Thyroid gland (tissue), 4 donors: ENCODE results near the gene DQX1. TPM values are rescaled to one million over a fixed set of nuclear protein-coding genes. Genes with fewer than 3 reads are reported as not detected.

ENCODE experiments used
- DNase-seq, 2 donors: peaks; one replicate each; pipeline ENCODE4 v3.0.0-alpha.2; 2019
- H3K27ac ChIP-seq, 3 donors: fragments of 200-600 bp; sonication (generic); 1 replicate in 2 of 3; 2 replicates in 1 of 3; pipeline ENCODE4 v1.5.1; 2016 to 2019; ENCODE audit warnings: mild to moderate bottlenecking in 1 of 3, moderate library complexity in 1 of 3
- H3K27me3 ChIP-seq: fragments of 200-600 bp; sonication (generic); one replicate; pipeline ENCODE4 v1.5.1; 2019
- H3K36me3 ChIP-seq, 2 donors: fragments of 200-600 bp; sonication (generic); one replicate each; pipeline ENCODE4 v1.5.1; 2016 to 2019
- H3K4me1 ChIP-seq, 2 donors: fragments of 200-600 bp; sonication (generic); one replicate each; pipeline ENCODE4 v1.5.1; 2017 to 2019
- H3K4me3 ChIP-seq, 3 donors: fragments of 200-600 bp; sonication (generic); replicated peaks in 1 of 3; 1 replicate in 2 of 3; 2 replicates in 1 of 3; pipeline ENCODE4 v1.5.1; 2016; ENCODE audit warnings: mild to moderate bottlenecking in 1 of 3
- H3K9me3 ChIP-seq: fragments of 200-600 bp; sonication (generic); one replicate; pipeline ENCODE4 v1.5.1; 2017
- CTCF ChIP-seq, 6 experiments: fragments of 200-600 bp in 3 of 6; fragments of 450-650 bp in 3 of 6; sonication (generic) in 3 of 6; IDR thresholded peaks; one replicate each; pipeline ENCODE4 v1.5.1; 2016 to 2019; ENCODE audit warnings: antibody characterized with exemption in 6 of 6, mild to moderate bottlenecking in 2 of 6, inconsistent platforms in 1 of 6, moderate library complexity in 1 of 6
- POLR2A ChIP-seq, 2 donors: fragments of 450-650 bp; IDR thresholded peaks; one replicate each; pipeline ENCODE4 v1.6.1; 2017; ENCODE audit warnings: antibody characterized with exemption in 2 of 2, mild to moderate bottlenecking in 2 of 2, moderate library complexity in 1 of 2
- WGBS, 2 donors: methylation state at CpG; one replicate each; pipeline ENCODE4 v1.1.5; 2017; 5-methylcytosine and 5-hydroxymethylcytosine counted together
- intact Hi-C: fragments of 100-400 bp; cut with DNase I; formaldehyde crosslinking; loops from one replicate; pipeline ENCODE4 v1.15.1; 2023
- total RNA-seq, 4 donors: library from RNA; depleted of rRNA; stranded (reverse); fragments of >200 nt; gene quantifications; one replicate each; pipeline ENCODE4 v1.2.3, GENCODE V29; 2016

Gene DQX1
- total RNA-seq, 4 donors from 2014 or later = not detected

GRCh38 chr2:74571058-74571457 is 45.0 kb upstream of the DQX1 start:
- H3K9me3 ChIP-seq = no peaks in the 10 kb centered on the region
- H3K36me3 ChIP-seq = no peaks in the 10 kb centered on the region
- intact Hi-C loops = no loop called here
- 82 to 89% methylated on average over 1 of the region's 1 CpG for WGBS, 2 donors
- no peak overlapping the region for H3K4me3 ChIP-seq
- H3K27ac ChIP-seq = no peak overlapping the region
- no peaks in the 10 kb centered on the region for H3K4me1 ChIP-seq
- TF ChIP-seq CTCF (IDR thresholded peaks at IDR 0.05) (no peak), POLR2A (IDR thresholded peaks at IDR 0.05) (no peak)
- no peak for DNase-seq
- no peaks in the 10 kb centered on the region for H3K27me3 ChIP-seq

DNA sequence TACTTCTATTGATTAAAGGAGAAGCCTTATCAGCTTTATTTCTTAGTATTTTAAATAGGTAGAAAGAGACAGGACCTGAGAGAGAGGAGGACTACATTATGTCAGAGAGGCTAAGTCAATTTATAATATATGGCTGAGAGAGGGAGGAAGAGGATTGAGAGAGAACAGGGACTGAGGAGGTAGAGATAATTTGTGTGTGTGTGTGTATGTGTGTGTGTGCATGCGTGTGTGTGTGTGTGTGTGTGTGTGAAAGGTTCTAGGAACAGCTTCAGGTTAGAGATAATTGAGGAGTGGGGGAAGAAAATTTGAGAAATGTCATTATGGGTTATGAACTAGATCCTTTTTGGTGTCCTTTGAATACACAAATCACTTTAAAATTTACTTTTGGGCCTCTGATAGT is 43.7 kb upstream of the DQX1 start:
- H3K36me3 ChIP-seq = no peaks in the 10 kb centered on the region
- DNase-seq = no peak
- no peak overlapping the region for H3K27ac ChIP-seq
- WGBS, 2 donors = 78 to 91% methylated on average over 1 of the region's 1 CpG
- no peaks in the 10 kb centered on the region for H3K9me3 ChIP-seq
- no peak overlapping the region for H3K4me3 ChIP-seq
- intact Hi-C loops = no loop called here
- TF ChIP-seq CTCF (IDR thresholded peaks at IDR 0.05) = no peak
- no peak for TF ChIP-seq POLR2A (IDR thresholded peaks at IDR 0.05)
- H3K27me3 ChIP-seq = no peaks in the 10 kb centered on the region
- H3K4me1 ChIP-seq = no peaks in the 10 kb centered on the region

GRCh38 chr2:74567881-74568280 is 41.9 kb upstream of the DQX1 start:
- Histone ChIP-seq H3K36me3 (no peaks in the 10 kb centered on the region), H3K4me3 (no peak overlapping the region), H3K27ac (no peak overlapping the region), H3K9me3 (no peaks in the 10 kb centered on the region), H3K4me1 (no peaks in the 10 kb centered on the region), H3K27me3 (no peaks in the 10 kb centered on the region)
- TF ChIP-seq POLR2A (IDR thresholded peaks at IDR 0.05) = no peak
- no peak for TF ChIP-seq CTCF (IDR thresholded peaks at IDR 0.05)
- 45 to 46% methylated on average over 5 of the region's 5 CpGs for WGBS, 2 donors
- intact Hi-C loops = no loop called here
- no peak for DNase-seq

DNA sequence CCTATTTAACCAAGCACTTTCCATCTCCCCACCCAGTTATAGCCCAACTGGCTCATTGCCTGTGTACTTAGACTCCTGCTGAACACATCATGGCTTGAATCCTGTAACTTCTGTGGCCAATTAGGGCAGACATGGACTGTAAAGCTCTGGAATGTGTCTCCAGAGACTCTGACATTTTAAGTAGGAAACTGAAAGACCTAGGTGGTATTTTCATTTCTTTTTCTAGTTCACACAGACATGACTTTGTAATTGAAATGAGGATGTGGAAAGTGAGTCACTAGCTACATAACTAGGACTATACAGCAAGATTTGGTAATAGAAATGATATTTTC is 40.7 kb upstream of the DQX1 start:
- Histone ChIP-seq H3K4me3 (no peak overlapping the region), H3K36me3 (no peaks in the 10 kb centered on the region), H3K4me1 (no peaks in the 10 kb centered on the region), H3K27ac (no peak overlapping the region), H3K27me3 (no peaks in the 10 kb centered on the region), H3K9me3 (no peaks in the 10 kb centered on the region)
- DNase-seq = no peak
- TF ChIP-seq CTCF (IDR thresholded peaks at IDR 0.05) (no peak), POLR2A (IDR thresholded peaks at IDR 0.05) (no peak)
- intact Hi-C loops = no loop called here

DNA sequence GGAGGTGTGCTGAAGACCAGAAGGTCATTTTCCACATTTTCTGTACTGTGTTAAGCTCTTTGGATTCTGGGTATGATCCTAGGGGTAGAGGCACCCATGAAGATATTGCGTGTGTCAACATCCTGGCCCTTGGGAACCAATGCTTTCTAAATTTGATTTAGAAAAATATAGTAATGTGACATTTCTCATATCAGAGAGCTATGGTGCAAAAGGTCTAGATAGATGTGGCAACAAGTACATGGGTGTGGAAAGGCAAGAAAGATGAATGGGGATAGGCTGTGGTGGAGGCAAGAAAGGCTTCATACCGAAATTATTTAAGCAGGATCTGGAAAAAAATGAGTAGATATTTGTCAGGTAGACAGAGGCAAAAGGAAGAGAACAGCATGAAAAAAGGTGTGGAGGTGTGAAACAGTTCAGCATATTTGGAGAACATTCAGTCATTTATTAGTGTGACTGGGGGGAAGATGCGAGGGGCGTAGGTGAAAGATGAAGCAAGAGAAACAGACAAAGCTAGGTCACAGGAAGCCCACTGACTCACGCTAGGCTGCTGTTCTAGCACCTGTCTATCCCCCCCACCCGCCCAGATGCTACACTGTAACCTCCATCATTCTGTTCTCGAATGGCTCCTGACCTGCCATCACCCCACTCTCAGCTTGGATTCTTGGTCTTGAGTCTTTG is 40.2 kb upstream of the DQX1 start:
- 83 to 86% methylated on average over 7 of the region's 7 CpGs for WGBS, 2 donors
- DNase-seq = no peak
- H3K27me3 ChIP-seq = no peaks in the 10 kb centered on the region
- H3K9me3 ChIP-seq = no peaks in the 10 kb centered on the region
- H3K27ac ChIP-seq = no peak overlapping the region
- TF ChIP-seq CTCF (IDR thresholded peaks at IDR 0.05) (no peak), POLR2A (IDR thresholded peaks at IDR 0.05) (no peak)
- H3K4me3 ChIP-seq = no peak overlapping the region
- H3K36me3 ChIP-seq = no peaks in the 10 kb centered on the region
- H3K4me1 ChIP-seq = no peaks in the 10 kb centered on the region
- intact Hi-C loops = no loop called here
